Raji (cell line): ENCODE results near the gene APOL1.

ENCODE experiments used
- POLR2A ChIP-seq: IDR thresholded peaks from 2 replicates; pipeline ENCODE4 v1.6.1; 2011; ENCODE audit warnings: low read depth, low read length, control low read depth; ENCODE audit not compliant: insufficient read depth

The APOL1 gene

GRCh38 chr22:36258701-36259614, 6.0 kb downstream of the APOL1 start:
- no peak for TF ChIP-seq POLR2A

- no peak for TF ChIP-seq POLR2A
Observed at GRCh38 chr22:36259615-36260300, 6.8 kb downstream of the APOL1 start.

GRCh38 chr22:36267058-36267457, 14.1 kb downstream of the APOL1 start:
- no peak for TF ChIP-seq POLR2A

GRCh38 chr22:36267896-36268485, 15.1 kb downstream of the APOL1 start:
- TF ChIP-seq POLR2A = no peak

GRCh38 chr22:36274531-36274930, 21.6 kb downstream of the APOL1 start:
- TF ChIP-seq POLR2A = no peak

- no peak for TF ChIP-seq POLR2A
Observed at GRCh38 chr22:36277482-36278291, 24.8 kb downstream of the APOL1 start.

- TF ChIP-seq POLR2A = no peak
Observed at GRCh38 chr22:36279219-36279666, 26.3 kb downstream of the APOL1 start.

- TF ChIP-seq POLR2A = no peak
Observed at GRCh38 chr22:36280379-36280778, 27.4 kb downstream of the APOL1 start.

GRCh38 chr22:36281781-36282327, 28.9 kb downstream of the APOL1 start:
- TF ChIP-seq POLR2A = no peak

GRCh38 chr22:36282328-36282831, 29.4 kb downstream of the APOL1 start:
- TF ChIP-seq POLR2A = no peak

GRCh38 chr22:36284171-36284571, 31.2 kb downstream of the APOL1 start:
- no peak for TF ChIP-seq POLR2A

- TF ChIP-seq POLR2A = no peak
Observed at GRCh38 chr22:36285017-36285416, 32.1 kb downstream of the APOL1 start.

GRCh38 chr22:36285545-36285944, 32.6 kb downstream of the APOL1 start:
- no peak for TF ChIP-seq POLR2A
